AG09319 (cell line): ENCODE measurements around the gene TMC4.
"Not testable (repeated sequence)": the region's sequence is repeated elsewhere in the genome, so short reads cannot be mapped to it uniquely, and the experiment has no call there.

Experiments
- DNase-seq: peaks from one replicate; pipeline ENCODE4 v3.0.0-alpha.2; 2010; ENCODE audit warnings: low read depth; ENCODE audit errors: extremely low read depth
- CTCF ChIP-seq: IDR thresholded peaks from 2 replicates; pipeline ENCODE4 v1.5.1; 2011; ENCODE audit warnings: low read depth, mild to moderate bottlenecking, inconsistent platforms, low read length, moderate library complexity

The TMC4 gene

GRCh38 chr19:54197121-54197520, 24.2 kb upstream of the TMC4 start:
- DNase-seq, result no peak
- no peak for TF ChIP-seq CTCF

GRCh38 chr19:54196536-54196935, 23.6 kb upstream of the TMC4 start:
- no peak for TF ChIP-seq CTCF
- no peak for DNase-seq

GRCh38 chr19:54194463-54194862, 21.5 kb upstream of the TMC4 start:
- DNase-seq, result not testable (repeated sequence)

GRCh38 chr19:54193011-54193410, 20.1 kb upstream of the TMC4 start:
- DNase-seq, result no peak
- no peak for TF ChIP-seq CTCF

GRCh38 chr19:54191811-54192453, 19.0 kb upstream of the TMC4 start:
- TF ChIP-seq CTCF, result no peak
- DNase-seq, result no peak

- TF ChIP-seq CTCF, result no peak
- peak; percentile 42 for DNase-seq
These were observed 18.3 kb upstream of the TMC4 start, which contains the start of gene TSEN34 for GRCh38 chr19:54191011-54191810. TSS of gene TSEN34 (plus strand) at chr19:54191308. CDS start at chr19:54191365, 57 bp downstream.

- peak; percentile 99 for DNase-seq
- no peak for TF ChIP-seq CTCF
These were observed 17.6 kb upstream of the TMC4 start for GRCh38 chr19:54190503-54191010.
